ENCODE measurements around the gene NCCRP1.

- TF ChIP-seq POLR2A (IDR thresholded peaks at IDR 0.05): no peak
- TF ChIP-seq CTCF (IDR thresholded peaks at IDR 0.05): no peak
- no peak for TF ChIP-seq EP300 (IDR thresholded peaks at IDR 0.05)
Measured at GRCh38 chr19:39154629-39155100, 42.1 kb upstream of the NCCRP1 start.

Data from gastroesophageal sphincter (tissue), 3 donors.